Fibroblast of the conjunctiva (primary cell): ENCODE measurements around the gene SIGLEC9.
A peak's percentile ranks its signal among the peaks of the same experiment; 100 is the strongest.

ENCODE experiments used
- DNase-seq: peaks from one replicate; pipeline ENCODE4 v3.0.0-alpha.2; 2010; ENCODE audit warnings: low read depth

The SIGLEC9 gene

DNA sequence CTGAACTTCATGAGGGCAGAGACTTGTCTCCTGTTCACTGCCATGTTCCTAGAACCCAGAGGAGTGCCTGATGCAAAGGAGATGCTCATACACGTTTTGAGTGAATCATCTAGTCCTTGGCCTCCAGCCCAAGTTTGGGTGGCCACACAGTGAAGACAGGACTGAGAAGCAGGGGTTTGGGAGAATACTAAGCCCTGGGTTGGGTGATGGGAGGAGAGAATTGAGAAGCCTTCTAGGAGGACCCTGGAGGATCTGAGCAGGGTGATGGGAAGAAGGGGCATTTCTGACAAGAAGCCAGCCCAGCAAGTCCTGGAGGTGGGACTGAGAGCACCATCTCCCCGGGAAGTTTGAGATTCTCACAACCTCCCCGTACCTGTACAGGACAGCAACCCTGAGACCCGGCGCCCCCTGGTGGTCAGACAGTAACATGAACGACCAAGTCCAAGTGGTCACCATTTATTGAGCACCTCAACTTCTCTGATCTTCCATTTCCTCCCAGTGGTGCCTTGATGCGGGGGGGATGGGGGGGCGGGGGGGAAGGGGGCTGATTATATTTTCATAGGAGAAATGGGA lies 27.5 kb upstream of the SIGLEC9 start:
- DNase-seq = peak; percentile 22

DNA sequence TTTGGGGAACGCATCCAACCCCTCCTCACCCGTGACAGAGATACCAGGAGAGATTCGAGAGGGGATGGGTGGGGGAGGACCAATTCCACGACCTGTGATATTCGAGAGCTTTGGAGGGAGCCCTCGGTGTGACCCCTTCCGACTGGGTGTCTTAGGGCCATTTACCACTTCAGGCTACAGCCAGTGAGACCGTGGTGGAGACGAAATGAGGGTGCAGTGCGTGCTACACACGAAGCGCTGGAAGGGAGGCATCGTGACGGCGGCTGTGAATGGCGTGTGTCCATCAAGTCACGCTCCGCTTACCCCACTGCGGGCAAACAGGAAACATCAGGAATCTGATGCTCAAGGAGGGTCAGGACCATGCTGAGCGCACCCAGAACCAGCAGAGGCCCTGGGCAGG lies 26.9 kb upstream of the SIGLEC9 start:
- DNase-seq = no peak

DNA sequence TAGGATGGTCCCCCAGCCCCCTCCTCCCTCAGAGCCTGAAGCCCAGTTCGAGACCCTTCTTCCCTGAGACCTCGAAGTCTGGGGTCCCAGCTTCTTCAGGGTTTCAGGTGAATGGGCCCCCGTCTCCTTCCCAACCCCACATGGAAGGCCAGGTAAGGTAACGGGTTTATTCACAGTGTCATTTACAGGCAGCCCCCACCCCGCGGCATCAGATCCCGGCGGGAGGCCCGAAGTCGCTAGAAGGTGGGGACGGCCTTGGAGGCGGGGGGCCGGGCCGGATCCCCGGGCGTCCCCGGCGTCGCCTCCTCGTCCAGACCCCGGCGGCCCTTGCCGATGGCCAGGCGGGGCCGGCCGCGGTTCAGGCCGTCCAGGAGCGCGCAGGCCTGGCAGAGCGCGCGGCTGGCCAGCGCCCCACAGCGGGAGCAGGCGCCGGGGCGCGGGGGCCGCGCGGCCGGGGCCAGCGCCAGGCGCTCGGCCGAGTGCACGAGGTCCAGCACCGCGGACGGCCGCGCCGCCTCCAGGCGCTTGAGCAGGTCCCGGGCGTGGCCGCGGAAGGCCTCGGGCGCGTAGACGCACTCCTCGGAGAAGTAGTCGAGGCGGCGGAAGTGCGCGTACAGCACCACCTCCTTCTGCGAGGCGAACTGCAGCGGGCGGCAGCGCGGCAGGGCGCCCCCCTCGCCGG lies 26.2 kb upstream of the SIGLEC9 start:
- DNase-seq = no peak

DNA sequence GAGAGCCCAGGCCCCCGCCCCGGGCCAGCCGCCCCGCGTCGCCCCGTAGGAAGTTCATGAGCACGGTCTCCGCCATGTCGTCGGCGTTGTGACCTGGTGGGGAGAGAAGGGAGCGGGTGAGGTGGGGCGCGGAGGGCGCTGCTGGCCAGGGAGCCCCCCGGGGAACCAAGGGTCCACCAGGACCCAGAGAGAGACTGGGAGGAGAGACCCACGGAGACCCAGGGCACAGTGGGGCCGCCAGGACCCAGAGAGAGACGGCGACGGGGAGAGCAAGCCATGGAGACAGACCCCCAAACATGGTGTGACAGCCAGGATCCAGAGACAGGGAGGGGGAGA lies 25.7 kb upstream of the SIGLEC9 start:
- no peak for DNase-seq

DNA sequence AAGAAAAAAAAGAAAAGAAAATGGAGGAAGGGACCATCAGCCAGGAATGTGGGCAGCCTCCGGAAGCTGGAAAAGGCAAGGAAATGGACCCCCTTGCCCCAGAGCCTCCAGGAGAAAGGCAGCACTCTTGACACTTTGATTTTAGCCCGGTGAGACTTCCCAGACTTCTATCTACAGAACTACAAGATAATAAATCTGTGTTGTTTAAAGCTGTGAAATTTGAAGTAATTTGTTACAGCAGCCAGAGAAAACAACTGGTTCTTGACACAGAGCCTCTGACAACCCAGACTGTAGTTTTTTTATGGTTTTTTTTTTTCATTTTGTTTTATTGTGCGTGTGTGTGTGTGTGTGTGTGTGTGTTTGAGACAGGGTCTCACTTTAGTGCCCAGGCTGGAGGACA lies 24.1 kb upstream of the SIGLEC9 start:
- no peak for DNase-seq

DNA sequence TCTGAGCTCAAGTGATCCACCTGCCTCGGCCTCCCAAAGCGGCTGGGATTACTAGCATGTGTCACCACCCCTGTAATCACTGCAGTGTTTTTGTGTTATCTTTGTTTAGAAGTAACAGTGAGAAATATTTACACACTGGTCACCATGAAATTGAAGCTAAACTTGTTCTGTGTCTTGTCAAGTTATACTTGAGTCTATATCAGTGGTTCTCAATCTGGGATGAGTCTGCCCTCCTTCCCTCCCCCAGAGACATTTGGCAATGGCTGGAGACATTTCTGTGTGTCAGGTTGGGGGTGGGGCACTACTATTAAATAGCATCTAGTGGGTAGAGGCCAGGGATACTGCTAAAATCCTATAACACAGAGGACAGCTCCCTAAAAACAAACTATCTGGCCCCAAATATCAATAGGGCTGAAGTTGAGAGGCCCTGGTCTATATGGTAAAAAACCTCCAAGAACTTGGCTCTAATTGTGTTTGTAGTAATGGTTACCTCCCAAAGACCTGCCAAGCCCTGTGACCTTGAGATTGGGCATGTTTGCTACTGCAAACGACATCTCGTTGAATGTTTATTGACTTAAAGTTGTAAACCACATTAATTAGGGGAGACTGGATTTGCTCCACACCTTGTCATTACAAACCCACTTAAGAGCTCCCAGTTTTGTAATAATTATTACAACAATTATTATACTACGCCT lies 23.4 kb upstream of the SIGLEC9 start:
- DNase-seq = no peak

DNA sequence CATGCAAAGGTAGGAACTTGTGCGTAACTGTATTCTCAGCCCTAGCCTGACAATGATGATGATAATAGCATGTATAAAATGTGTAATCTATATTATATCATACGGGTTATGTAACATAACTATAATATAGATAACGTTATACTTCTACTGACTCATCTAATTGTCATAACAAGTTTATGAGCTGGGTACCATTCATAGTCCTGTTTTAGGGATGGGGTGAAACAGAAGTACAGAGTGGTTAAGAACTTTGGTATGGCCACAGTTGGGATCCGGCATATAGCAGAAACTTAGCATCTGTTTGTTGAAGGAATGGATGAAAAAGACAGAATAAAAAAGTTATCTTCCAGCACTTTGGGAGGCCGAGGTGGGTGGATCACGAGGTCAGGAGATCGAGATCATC lies 21.7 kb upstream of the SIGLEC9 start:
- DNase-seq = no peak

DNA sequence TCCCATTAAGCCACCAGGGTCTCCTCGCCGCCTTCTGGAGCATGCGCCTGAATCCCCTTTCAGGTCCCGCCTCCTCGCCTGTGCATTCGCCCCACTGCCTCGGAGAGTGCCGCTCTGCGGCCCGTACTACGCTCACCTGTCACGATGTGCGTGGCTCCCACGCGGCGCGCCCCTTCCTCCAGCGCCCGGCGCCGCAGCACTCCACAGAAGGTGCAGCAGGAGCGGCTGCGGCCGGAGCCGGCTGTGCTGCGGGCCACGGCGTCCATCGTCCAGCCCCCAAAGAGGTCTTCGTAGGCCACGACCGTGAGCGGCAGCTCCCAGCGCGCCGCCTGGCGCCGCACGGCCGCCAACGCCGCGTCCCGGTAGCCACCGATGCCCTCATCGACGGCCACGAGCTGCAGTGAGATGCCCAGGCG lies 20.8 kb upstream of the SIGLEC9 start:
- DNase-seq = no peak

DNA sequence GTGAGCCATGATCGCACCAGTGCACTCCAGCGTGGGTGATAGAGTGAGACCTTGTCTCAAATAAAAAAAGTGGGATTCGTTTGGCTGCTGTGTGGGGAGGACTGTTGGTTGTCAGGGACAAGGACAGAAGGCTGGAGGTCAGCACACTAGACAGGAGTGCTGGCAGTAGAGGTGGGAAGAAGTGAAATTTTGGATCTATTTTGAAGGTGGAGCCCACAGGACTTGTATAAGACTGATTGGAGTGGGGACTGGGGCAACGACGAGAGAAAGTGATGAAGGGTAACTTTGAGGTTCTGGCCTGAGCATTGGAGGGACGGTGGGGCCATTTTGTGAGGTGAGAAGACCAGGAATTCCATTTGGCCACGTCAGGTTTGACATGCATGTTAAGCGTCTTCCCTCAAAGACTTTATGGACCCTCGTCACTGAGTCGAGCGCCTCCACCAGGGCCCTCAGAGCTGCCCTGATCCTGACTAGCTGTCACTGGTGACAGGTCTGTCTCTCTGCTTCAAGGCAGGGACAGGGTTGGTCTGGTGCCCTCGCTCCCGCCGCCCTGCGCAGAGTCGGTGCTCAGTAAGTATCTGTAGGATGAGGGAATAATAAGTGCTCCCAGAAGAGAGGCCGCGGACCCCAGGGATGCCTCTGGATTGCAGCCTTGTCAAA lies 17.2 kb upstream of the SIGLEC9 start:
- no peak for DNase-seq

DNA sequence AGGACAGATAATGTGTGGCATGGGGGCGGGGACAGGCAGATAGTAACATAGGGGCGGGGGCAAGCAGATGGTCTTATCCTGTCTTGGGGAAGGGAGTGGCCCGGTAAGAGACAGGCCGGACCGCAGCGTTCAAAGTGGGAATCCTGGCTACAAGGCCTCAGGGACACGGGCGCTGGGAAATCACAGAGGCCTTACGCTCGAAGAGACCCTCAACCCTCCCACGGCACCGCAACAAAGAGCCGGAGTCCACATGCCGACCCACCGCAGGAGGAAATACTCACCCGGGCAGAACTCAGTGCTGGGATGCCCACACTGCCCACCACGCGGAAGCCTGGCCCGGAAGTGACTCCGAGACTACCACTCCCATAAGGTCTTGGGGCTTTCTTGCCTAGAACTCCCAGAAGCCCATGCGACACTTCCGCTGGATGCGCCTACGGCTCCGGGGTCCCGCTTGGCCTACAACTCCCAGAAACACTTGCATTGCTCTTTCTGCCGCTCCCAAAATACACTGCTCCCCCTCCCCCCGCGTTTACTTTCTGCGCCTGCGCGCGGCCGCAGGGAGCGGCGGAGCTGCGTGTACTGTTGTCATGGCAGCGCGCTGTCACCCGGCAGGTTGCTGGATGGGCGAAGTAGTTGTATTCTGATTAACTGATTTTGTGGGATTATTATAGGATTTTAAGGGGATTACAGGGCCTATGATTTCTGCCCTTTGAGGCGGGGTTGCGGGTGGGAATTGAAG lies 16.5 kb upstream of the SIGLEC9 start, which contains the start of gene CTU1:
Gene CTU1, minus strand, starts transcription at position 344 of the 739 bp plus-strand sequence. CDS start 3,840 bp downstream, outside the sequence.
- DNase-seq = peak; percentile 98

DNA sequence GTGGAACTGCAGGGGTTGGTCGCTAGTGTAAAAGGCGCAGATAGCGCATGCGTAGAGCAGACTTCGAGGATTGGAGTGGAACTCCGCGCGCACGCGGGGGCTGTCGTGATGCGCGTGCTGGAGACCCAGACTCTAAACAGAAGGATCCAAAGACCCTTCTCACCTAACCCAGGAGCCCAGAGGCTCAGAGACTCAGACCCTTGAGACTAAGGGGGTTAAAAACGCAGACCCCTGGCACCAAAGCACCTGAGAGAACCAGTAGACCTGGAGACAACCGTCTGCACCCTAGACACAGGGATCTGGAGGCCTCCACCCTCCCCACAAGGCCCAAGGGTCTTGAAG lies 15.9 kb upstream of the SIGLEC9 start:
- no peak for DNase-seq

DNA sequence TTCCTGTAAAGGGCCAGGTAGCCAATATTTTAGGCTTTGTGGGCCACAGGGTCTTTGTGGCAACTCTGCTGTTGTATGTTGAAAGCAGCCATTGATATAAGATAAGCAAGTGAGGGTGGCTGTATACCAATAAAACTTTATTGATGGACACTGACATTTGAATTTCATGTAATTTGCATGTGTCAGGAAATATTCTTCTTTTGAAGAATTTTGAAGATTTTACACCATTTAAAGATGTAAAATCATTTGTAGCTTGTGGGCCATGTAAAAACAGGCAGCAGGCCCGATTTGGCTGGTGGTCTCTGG lies 14.1 kb upstream of the SIGLEC9 start:
- DNase-seq = no peak

DNA sequence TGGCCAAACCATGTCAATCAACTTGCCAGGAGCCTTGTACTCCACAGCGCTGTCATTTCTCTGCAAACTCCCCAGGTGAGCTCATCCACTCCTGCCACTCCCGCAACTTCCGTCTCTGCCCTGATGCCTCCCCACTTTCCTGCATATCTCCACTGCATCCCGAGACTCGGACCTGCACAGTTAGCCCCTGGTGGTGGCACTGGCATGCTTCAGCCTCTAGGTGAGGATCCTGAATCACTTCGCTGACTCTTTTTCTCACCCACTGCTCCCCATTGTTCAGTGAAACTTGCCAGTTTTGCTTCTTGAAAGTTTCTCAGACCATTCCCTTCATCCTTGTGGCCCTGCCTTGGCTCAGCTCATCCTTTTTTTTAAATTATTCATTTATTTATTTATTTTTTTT lies 13.1 kb upstream of the SIGLEC9 start:
- no peak for DNase-seq

DNA sequence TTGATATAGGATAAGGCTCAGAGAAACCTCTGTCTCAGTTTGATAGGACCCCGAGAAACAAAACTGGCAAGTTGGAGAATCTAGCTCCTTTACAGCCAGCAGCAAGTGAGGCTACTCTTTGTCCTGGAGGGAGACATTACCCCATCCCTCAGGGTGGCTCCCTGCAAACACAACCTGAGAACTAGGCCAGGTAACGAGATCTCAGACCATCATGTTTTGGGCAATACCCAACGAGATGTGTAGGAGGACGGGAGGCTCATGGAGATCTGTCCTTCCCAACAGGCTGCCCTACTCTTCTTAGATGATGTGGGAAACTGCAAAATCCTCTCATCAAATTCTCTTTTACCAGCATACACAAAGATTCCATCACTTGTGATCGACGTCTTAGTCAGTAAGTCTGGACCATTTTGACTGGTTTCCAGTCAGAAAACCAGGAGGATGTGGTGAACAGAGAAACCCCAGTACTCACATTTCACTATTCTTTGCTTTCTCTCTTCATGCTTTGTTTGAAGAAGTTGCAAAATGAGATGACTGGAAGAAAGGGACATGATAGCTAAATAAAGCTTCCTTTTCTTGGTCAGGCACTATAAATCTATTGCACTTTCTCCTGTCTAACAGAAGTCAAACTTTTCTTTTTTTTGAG lies 10.5 kb upstream of the SIGLEC9 start:
- no peak for DNase-seq

DNA sequence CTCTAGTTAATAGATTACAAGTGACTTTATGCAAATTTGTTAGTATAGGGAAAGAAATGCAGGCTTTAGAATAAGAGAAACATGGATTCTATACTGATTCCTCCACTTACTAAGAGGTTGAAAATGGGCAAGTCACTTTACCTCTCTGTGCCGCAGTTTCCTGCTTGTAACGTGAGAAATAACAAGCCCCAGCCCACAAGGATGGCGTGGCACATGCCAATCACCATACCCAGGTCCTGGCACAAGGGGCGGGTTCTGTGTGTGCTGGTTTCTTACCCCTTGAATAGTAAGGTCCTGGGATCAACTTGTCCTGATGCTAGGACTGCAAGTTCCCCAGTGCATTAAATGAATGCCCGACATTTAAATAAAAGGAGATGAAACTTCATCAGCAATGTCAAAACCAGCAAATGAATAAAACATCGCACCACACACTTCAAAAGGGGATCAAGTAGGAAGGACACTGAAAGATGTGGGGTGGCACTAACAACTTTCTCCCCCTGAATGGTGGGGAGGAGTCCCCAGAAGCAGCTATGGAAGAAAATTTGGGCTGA lies 7.9 kb upstream of the SIGLEC9 start:
- no peak for DNase-seq

DNA sequence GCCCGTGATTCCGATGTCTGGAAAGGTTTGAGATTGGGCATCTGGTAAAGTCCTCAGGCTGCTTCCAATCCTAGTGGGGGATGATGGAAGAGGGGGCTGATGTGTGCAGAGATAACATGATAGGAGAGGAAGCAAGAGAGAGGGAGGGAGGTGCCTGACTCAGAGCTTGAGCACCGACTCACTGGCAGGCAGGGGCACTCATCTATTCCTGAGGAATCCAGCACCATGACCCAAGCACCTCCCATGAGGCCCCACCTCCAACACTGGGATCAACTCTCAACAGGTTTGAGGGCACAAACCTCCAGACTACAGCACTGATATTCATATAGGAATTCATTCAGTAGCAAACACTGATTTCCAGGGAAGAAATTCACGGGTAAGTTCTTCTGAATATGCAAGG lies 5.6 kb upstream of the SIGLEC9 start:
- DNase-seq = no peak

DNA sequence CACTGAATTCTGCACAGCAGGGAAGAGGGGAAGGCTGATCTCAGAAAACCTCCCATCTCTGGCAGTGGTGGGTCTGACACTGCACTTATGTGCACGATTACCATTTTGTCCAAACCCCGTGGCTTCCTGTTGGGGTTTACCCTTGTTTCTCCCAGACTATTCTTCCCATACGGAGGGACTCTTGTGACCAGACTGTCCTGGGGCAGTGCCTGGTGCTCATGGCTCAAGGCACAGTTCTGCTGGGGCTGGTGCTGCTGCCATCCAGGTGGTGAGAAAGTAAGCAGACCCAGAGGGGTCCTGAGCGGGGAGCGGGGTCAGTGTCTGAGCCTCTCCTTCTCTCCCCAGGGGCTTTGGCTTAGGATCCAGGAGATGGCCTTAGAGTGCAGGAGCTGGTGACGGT lies 5.1 kb upstream of the SIGLEC9 start:
- DNase-seq = no peak

DNA sequence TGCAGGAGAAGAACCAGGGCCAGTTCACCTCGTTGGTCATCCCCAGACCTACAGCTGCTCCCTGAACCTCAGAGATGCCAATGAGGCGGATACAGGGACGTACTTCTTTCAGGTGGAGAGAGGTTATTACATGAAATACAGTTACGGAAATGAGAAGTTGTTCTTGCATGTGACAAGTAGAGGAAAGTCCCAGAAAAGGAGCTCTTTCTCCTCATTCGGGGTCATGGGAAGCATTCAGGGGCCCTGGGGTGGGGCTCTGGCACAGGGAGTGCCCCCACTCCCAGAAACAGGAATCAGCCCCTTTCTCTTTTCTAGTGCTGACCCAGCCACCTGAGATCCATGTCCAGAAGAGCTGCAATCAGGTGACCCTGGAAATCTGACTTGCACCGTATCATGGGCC lies 4.5 kb upstream of the SIGLEC9 start:
- DNase-seq = no peak

DNA sequence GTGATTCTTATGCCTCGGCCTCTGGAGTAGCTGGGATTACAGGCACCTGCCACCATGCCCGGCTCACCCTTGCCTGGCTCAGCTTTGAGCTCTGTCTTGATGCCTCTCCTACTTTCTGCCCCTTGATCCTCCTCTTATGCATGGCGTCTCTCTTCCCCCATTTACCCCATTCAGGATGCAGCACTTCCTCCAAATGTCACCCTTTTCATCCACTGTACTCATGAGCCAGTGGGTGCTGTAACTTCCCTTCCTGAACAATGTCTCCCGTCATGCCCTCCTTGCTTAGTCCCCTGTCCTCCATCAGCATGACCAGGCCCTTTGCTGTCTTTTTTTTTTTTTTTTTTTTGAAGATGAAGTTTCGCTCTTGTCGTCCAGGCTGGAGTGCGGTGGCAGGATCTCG lies 3.4 kb upstream of the SIGLEC9 start:
- no peak for DNase-seq

DNA sequence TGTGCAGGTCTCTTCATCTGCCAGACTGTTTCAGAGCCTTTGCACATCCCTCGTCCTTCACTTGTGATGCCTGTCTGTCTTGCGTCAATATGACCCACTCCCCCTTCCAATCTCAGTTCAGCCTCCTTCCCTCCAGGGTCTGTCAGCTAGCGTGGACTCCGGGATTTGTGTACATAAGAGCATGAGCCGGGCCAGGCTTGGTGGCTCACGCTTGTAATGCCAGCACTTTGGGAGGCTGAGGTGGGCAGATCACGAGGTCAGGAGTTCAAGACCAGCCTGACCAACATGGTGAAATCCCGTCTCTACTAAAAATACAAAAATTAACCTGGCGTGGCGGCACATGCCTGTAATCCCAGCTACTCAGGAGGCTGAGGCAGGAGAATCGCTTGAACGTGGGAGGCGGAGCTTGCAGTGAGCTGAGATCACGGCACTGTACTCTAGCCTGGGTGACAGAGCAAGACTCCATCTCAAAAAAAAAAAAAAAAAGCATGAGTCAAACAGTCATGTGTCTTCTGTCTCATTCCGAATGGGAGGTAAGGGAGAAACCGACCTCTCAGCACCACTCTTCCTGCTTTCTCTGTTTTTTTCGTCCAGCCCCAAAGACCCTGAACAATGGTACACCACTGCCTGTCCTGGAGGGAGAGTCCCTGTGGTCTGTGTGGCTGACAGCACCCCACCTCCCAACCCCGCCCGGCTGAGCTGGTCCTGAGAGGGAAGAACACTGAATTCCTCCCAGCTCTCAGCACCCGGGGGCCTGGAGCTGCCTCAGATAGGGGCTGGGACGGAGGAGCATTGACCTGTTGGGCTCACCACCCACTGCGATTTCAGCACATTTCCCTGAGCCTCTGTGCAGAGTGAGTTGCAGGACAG lies 2.4 kb upstream of the SIGLEC9 start:
- no peak for DNase-seq

DNA sequence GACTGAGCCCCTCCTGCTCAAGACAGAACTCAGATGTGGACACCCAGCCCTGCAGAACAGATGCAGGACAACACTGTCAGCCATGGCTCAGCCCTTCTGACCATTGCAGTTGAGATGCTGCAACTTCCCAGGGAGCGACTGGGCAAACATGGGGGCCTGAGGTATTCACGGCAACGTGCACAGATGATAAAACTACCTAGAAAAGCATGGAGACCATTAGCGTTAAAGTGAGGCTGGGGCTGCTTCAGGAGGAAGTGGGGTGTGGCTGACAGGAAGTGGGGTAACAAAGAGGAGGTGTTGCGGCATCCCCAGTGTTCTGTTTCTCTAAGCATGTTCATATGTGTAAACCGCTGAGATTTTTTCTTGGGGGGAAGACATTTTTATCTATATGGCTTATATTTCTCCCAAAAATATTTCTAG lies 1.3 kb upstream of the SIGLEC9 start:
- DNase-seq = no peak
